Measurements from ENCODE around the gene PAK6.

The PAK6 gene

GRCh38 chr15:40240619-40241221, 1.9 kb downstream of the PAK6 start:
- DNase-seq (ENCODE audit: low read depth) = no peak
- no peak overlapping the region for H3K4me3 ChIP-seq (ENCODE audit: low read depth, low read length)
- in situ Hi-C loops (cut with HindIII; ENCODE audit: low sequenced_read_pairs) = no loop called here
- TF ChIP-seq CTCF (IDR thresholded peaks at IDR 0.05; ENCODE audit: low read depth, low read length, missing control alignments) = no peak

- no peak overlapping the region for H3K4me3 ChIP-seq (ENCODE audit: low read depth, low read length)
- DNase-seq (ENCODE audit: low read depth) = no peak
- in situ Hi-C loops (cut with HindIII; ENCODE audit: low sequenced_read_pairs) = no loop called here
- TF ChIP-seq CTCF (IDR thresholded peaks at IDR 0.05; ENCODE audit: low read depth, low read length, missing control alignments) = no peak
Measured at GRCh38 chr15:40241269-40242212, 2.7 kb downstream of the PAK6 start.

GRCh38 chr15:40242213-40242599, 3.3 kb downstream of the PAK6 start:
- no peak for TF ChIP-seq CTCF (IDR thresholded peaks at IDR 0.05; ENCODE audit: low read depth, low read length, missing control alignments)
- no peak for DNase-seq (ENCODE audit: low read depth)
- in situ Hi-C loops (cut with HindIII; ENCODE audit: low sequenced_read_pairs) = no loop called here
- no peak overlapping the region for H3K4me3 ChIP-seq (ENCODE audit: low read depth, low read length)

- TF ChIP-seq CTCF (IDR thresholded peaks at IDR 0.05; ENCODE audit: low read depth, low read length, missing control alignments) = no peak
- in situ Hi-C loops (cut with HindIII; ENCODE audit: low sequenced_read_pairs) = no loop called here
- no peak for DNase-seq (ENCODE audit: low read depth)
- H3K4me3 ChIP-seq (ENCODE audit: low read depth, low read length) = no peak overlapping the region
Measured at GRCh38 chr15:40242601-40243000, 3.7 kb downstream of the PAK6 start.

- H3K4me3 ChIP-seq (ENCODE audit: low read depth, low read length) = no peak overlapping the region
- TF ChIP-seq CTCF (IDR thresholded peaks at IDR 0.05; ENCODE audit: low read depth, low read length, missing control alignments) = no peak
- in situ Hi-C loops (cut with HindIII; ENCODE audit: low sequenced_read_pairs) = no loop called here
- no peak for DNase-seq (ENCODE audit: low read depth)
Measured at GRCh38 chr15:40243126-40243810, 4.4 kb downstream of the PAK6 start.

- in situ Hi-C loops (cut with HindIII; ENCODE audit: low sequenced_read_pairs) = no loop called here
- no peak overlapping the region for H3K4me3 ChIP-seq (ENCODE audit: low read depth, low read length)
- no peak for TF ChIP-seq CTCF (IDR thresholded peaks at IDR 0.05; ENCODE audit: low read depth, low read length, missing control alignments)
- DNase-seq (ENCODE audit: low read depth) = no peak
Measured at GRCh38 chr15:40244961-40245523, 6.2 kb downstream of the PAK6 start.
